RWPE1 (cell line): Measurements from ENCODE around the gene RCL1.

Source experiments
- CTCF ChIA-PET: fragments of 350-600 bp; sonication (Branson Sonifier 250); formaldehyde crosslinking; extraction: SDS; loops from one replicate; lab custom pipeline; 2021; lab: Yijun Ruan, JAX
- POLR2A ChIA-PET: fragments of 400-600 bp; formaldehyde crosslinking; extraction: SDS; loops from one replicate; lab custom pipeline; 2020; ENCODE audit warnings: antibody characterized with exemption; ENCODE audit not compliant: low non-redundant PET; lab: Yijun Ruan, JAX
- DNase-seq: peaks from one replicate; pipeline ENCODE4 v3.0.0; 2012; ENCODE audit warnings: low spot score
- H3K27ac ChIP-seq: fragments of 450-650 bp; 2 replicates; pipeline ENCODE4 v1.5.1; 2017
- TF ChIP-seq, protein P1 (sequence below): fragments of 450-650 bp; conservative IDR thresholded peaks from 2 replicates; pipeline ENCODE4 v1.5.1; 2017; ENCODE audit warnings: low read depth, mild to moderate bottlenecking

RCL1 gene

GRCh38 chr9:4875559-4875958, 82.8 kb downstream of the RCL1 start:
- TF ChIP-seq, protein P1, sequence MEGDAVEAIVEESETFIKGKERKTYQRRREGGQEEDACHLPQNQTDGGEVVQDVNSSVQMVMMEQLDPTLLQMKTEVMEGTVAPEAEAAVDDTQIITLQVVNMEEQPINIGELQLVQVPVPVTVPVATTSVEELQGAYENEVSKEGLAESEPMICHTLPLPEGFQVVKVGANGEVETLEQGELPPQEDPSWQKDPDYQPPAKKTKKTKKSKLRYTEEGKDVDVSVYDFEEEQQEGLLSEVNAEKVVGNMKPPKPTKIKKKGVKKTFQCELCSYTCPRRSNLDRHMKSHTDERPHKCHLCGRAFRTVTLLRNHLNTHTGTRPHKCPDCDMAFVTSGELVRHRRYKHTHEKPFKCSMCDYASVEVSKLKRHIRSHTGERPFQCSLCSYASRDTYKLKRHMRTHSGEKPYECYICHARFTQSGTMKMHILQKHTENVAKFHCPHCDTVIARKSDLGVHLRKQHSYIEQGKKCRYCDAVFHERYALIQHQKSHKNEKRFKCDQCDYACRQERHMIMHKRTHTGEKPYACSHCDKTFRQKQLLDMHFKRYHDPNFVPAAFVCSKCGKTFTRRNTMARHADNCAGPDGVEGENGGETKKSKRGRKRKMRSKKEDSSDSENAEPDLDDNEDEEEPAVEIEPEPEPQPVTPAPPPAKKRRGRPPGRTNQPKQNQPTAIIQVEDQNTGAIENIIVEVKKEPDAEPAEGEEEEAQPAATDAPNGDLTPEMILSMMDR, result no peak
- POLR2A ChIA-PET, result no interaction called here
- DNase-seq, result no peak
- CTCF ChIA-PET, result interaction anchor here (0.6 kb wide), 1 partner anchor 113 kb away, joined by 3 read pairs; no protein-coding TSS in a partner anchor
- H3K27ac ChIP-seq, result no peak overlapping the region

- ChIA-PET POLR2A (no interaction called here), CTCF (no interaction called here)
- DNase-seq, result no peak
- TF ChIP-seq, protein P1, result no peak
- no peak overlapping the region for H3K27ac ChIP-seq
These were observed 86.4 kb downstream of the RCL1 start for GRCh38 chr9:4879115-4879558.

- DNase-seq, result no peak
- no peak overlapping the region for H3K27ac ChIP-seq
- TF ChIP-seq, protein P1, result no peak
- POLR2A ChIA-PET, result no interaction called here
- CTCF ChIA-PET, result interaction anchor here (0.6 kb wide), 1 partner anchor 220 kb away, joined by 7 read pairs; no protein-coding TSS in a partner anchor
These were observed 90.7 kb downstream of the RCL1 start for GRCh38 chr9:4883326-4883873.

DNA sequence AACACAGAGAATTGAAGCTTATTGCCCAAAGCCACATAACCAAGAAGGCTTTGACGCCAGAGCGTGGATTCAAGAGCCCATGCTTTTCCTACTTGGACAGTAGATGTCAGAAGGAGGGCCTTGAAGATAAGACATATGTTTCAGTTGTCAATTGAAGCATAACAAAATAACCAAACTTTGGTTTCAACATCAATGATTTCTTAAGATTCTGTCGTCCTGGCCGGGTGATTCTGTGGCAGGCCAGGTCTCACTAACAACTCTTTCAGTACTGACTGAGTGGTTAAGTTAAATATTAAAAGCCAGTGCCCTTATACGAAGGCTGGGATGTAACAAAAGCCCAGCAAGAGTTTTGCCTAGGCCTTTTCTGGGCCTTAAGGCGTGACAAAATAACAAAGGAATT, 94.0 kb downstream of the RCL1 start:
- TF ChIP-seq, protein P1, result no peak
- ChIA-PET POLR2A (no interaction called here), CTCF (no interaction called here)
- no peak for DNase-seq
- H3K27ac ChIP-seq, result no peak overlapping the region

DNA sequence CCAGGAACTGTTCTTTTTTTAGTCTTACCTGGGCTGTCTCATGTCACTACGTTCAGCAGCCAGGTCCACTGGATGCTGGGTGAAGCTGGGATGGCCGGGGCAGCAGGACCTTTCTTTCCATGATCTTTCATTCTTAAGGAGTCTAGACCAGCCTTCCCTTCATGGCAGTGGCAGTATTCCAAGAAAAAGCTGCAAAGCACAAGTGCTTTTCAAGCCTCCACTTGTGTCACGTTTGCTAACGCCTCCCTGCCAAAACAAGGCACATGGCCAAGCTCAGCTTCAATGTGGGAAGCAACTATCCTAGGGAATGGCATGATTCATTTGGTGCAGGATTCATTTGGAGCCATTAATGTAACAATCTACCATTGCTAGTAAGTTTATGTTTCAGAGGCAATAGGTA, 94.8 kb downstream of the RCL1 start:
- TF ChIP-seq, protein P1, result no peak
- DNase-seq, result peak; percentile 18
- peak overlapping the region; percentile 36; the same call in 1 of the 2 replicates for H3K27ac ChIP-seq
- CTCF ChIA-PET, result interaction anchor here (0.6 kb wide), 1 partner anchor 89 kb away, joined by 4 read pairs; no protein-coding TSS in a partner anchor
- POLR2A ChIA-PET, result no interaction called here

DNA sequence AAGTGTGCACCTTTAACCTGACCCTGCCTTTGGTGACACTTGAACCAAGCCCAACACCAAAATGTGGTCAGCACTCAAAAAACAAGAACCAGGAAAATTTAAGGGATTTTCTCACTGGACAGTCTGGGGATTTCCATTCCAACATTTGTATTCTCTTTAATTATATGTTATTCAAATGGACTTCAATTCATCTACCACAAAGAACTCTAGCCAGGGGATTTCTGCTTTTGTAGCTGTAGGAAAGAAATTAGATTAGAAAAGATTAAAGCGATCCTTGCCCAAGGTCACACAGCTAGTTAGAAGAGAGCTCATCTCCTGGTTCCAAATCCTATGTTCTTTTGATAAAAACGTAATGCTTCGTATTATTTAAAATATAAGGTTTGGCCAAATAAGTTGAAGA, 97.5 kb downstream of the RCL1 start:
- TF ChIP-seq, protein P1, result no peak
- ChIA-PET CTCF (no interaction called here), POLR2A (no interaction called here)
- DNase-seq, result no peak
- no peak overlapping the region for H3K27ac ChIP-seq
